Measurements from ENCODE around the gene WWC2.

DNA sequence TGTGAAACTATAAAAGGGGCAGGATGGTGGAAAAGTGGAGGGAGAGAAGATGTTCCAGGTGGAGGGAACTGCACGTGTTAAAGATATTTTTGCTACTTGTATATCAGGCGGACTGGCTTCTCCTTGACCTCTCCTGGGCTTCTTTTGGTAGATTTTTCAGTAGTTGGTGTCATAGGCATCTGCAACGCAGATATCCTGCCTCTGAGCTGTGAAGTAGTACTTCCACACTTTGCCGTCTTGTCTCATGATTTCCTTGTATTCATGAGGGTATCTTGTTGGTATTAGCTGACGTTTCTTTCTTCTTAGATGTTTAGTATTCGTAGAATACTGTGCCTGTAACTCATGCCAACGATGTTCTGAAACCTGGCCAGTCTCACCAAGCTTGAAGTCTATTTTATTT is 81.0 kb downstream of the WWC2 start:
- TF ChIP-seq POLR2A (IDR thresholded peaks at IDR 0.05; ENCODE audit: low read length) (no peak), GATA1 (IDR thresholded peaks at IDR 0.05; ENCODE audit: low read depth, low read length) (no peak)

Data from erythroblast (primary cell).